ENCODE measurements around the gene USP3. TPM values are rescaled to one million over a fixed set of nuclear protein-coding genes. Genes with fewer than 3 reads are reported as not detected.

USP3 gene
- total and polyA plus RNA-seq, 10 of the 15 experiments (the other 5 are each of a cell fraction or from before 2014, with no cell fraction given), result 23.8 to 64.5 (median 50.3) TPM

DNA sequence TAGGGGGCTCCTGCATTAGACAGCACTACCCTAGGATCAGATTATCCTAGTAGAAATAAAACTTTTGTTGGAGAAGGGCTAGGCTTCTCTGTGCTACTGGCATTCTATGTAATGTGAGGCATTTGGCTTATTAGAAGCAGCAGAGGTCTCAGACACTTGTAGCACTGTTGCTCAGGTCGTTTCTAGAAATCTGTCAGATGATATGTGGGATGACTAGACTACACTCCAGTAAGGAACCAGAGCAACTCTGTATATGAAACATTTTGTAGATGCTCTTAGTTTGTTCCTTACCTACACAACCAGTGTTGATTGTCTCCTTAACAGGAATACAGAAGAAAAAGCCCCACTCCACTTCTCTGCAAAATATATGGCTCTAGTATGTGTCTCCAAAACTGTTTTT is 70.9 kb downstream of the USP3 start:
- H3K9me3 ChIP-seq (replicated peaks; ENCODE audit: control insufficient read depth, insufficient read depth, low read length), result no peaks in the 10 kb centered on the region
- in situ Hi-C loops (cut with MboI), result loop anchor here (25.0 kb wide), 1 partner anchor 288 kb away; the partner anchor contains the start of gene APH1B
- BruUV-seq (replicated peaks), result no TSS peak
- H3K27ac ChIP-seq (ENCODE audit: control insufficient read depth, insufficient read depth), result no peak overlapping the region
- H3K27me3 ChIP-seq (replicated peaks in 1 of 2; ENCODE audit: control insufficient read depth in 2 of 2, insufficient read depth in 2 of 2, low read length in 1 of 2), result no peaks in the 10 kb centered on the region
- ChIA-PET SMC1A (ENCODE audit: uncharacterized antibody, unreplicated experiment) (interaction anchor here (0.6 to 1.8 kb wide), 8 partner anchors 8 to 180 kb away, joined by 3 to 7 read pairs (median 3); no protein-coding TSS in a partner anchor), RAD21 (ENCODE audit: unreplicated experiment) (interaction anchor here (0.8 to 1.2 kb wide), 4 partner anchors 18 to 64 kb away, joined by 3 to 8 read pairs (median 4); no protein-coding TSS in a partner anchor), CTCF (interaction anchor here (0.6 to 1.8 kb wide), 3 partner anchors 22 to 107 kb away, joined by 3 to 7 read pairs (median 3); no protein-coding TSS in a partner anchor), POLR2A (interaction anchor here (0.6 to 0.8 kb wide), 2 partner anchors 22 to 588 kb away, joined by 3 read pairs; no protein-coding TSS in a partner anchor)
- DNase-seq (ENCODE audit: low read depth, low spot score) (no peak), ATAC-seq (no peak), FAIRE-seq (no peak)
- no peaks in the 10 kb centered on the region for H3K4me1 ChIP-seq (ENCODE audit: control insufficient read depth, insufficient read depth, low read length)
- H3K4me3 ChIP-seq, result no peak overlapping the region
- no peak overlapping the region for H3K9ac ChIP-seq (ENCODE audit: control insufficient read depth, insufficient read depth, low read length)
- H4K20me1 ChIP-seq (ENCODE audit: control insufficient read depth, insufficient read depth), result no peaks in the 10 kb centered on the region
- H3K36me3 ChIP-seq (ENCODE audit: control insufficient read depth in 2 of 2, insufficient read depth in 2 of 2, low read length in 1 of 2), result peaks cover 6 to 25% of the 10 kb centered on the region in 2 experiments; a peak in 3 of 4 replicates
- intact Hi-C loops (cut with micrococcal nuclease; ENCODE audit: unreplicated experiment), result no loop called here
- no peak overlapping the region for H3K4me2 ChIP-seq (ENCODE audit: control insufficient read depth, insufficient read depth)
- TF ChIP-seq SIN3A (IDR thresholded peaks at IDR 0.05; ENCODE audit: low read depth, low read length) (no peak), PAX5 (IDR thresholded peaks at IDR 0.05; ENCODE audit: borderline replicate concordance, low read depth, low read length) (no peak), BMI1 (IDR thresholded peaks at IDR 0.05; ENCODE audit: borderline replicate concordance) (no peak), SREBF2 (IDR thresholded peaks at IDR 0.05; ENCODE audit: low read length) (no peak), WRNIP1 (IDR thresholded peaks at IDR 0.05; ENCODE audit: borderline replicate concordance, low read depth, low read length) (no peak), ZBTB33 (IDR thresholded peaks at IDR 0.05) (no peak), EED (IDR thresholded peaks at IDR 0.05; ENCODE audit: low read depth) (no peak), SMAD5 (IDR thresholded peaks at IDR 0.05; ENCODE audit: low read depth) (no peak), TARDBP (IDR thresholded peaks at IDR 0.05; ENCODE audit: borderline replicate concordance) (no peak), BACH1 (IDR thresholded peaks at IDR 0.05; ENCODE audit: borderline replicate concordance) (no peak), TBL1XR1 (IDR thresholded peaks at IDR 0.05; ENCODE audit: low read depth, low read length) (no peak), SUPT20H (IDR thresholded peaks at IDR 0.05; ENCODE audit: borderline replicate concordance, control insufficient read depth, low read depth, low read length) (no peak)
- TF ChIP-seq, protein P1, sequence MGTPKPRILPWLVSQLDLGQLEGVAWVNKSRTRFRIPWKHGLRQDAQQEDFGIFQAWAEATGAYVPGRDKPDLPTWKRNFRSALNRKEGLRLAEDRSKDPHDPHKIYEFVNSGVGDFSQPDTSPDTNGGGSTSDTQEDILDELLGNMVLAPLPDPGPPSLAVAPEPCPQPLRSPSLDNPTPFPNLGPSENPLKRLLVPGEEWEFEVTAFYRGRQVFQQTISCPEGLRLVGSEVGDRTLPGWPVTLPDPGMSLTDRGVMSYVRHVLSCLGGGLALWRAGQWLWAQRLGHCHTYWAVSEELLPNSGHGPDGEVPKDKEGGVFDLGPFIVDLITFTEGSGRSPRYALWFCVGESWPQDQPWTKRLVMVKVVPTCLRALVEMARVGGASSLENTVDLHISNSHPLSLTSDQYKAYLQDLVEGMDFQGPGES (IDR thresholded peaks at IDR 0.05), result no peak
- H3K79me2 ChIP-seq (ENCODE audit: control insufficient read depth, insufficient read depth, low read length), result no peaks in the 10 kb centered on the region
- H2AFZ ChIP-seq (ENCODE audit: control insufficient read depth, low read depth, low read length), result no peak overlapping the region
- 0% methylated on average over 1 of the region's 1 CpG for WGBS (ENCODE audit: insufficient coverage, insufficient replicate concordance, low lambda C conversion rate, missing lambda C conversion rate)
